ENCODE measurements around the gene SYT13.

The SYT13 gene

GRCh38 chr11:45232341-45233080 is 53.6 kb downstream of the SYT13 start:
- Histone ChIP-seq H3K36me3 (ENCODE audit: control insufficient read depth in 1 of 2, insufficient read depth in 2 of 2, low read depth in 1 of 2, low read length in 2 of 2) (peaks cover 0 to 5% of the 10 kb centered on the region in 2 experiments), H2BK12ac (ENCODE audit: low read length in 2 of 2) (no peak overlapping the region), H4K8ac (ENCODE audit: low read length) (no peak overlapping the region), H2BK15ac (ENCODE audit: low read depth, poor library complexity, severe bottlenecking) (no peak overlapping the region), H2AFZ (ENCODE audit: low read depth, low read length) (no peak overlapping the region), H3K18ac (ENCODE audit: low read depth in 1 of 2, low read length in 2 of 2) (no peak overlapping the region), H3K27ac (ENCODE audit: low read length, poor library complexity, severe bottlenecking) (no peak overlapping the region), H3K9me3 (ENCODE audit: control insufficient read depth, low read length) (no peaks in the 10 kb centered on the region), H2BK120ac (ENCODE audit: low read depth, low read length) (no peak overlapping the region), H3K79me1 (replicated peaks; ENCODE audit: low read length, poor library complexity, severe bottlenecking) (no peaks in the 10 kb centered on the region), H2BK5ac (ENCODE audit: low read depth, low read length, poor library complexity, severe bottlenecking) (no peak overlapping the region), H3K9ac (ENCODE audit: low read length) (no peak overlapping the region), H4K91ac (ENCODE audit: low read length) (no peak overlapping the region), H3K4me1 (ENCODE audit: control insufficient read depth, insufficient read depth, low read depth, low read length) (peaks cover 5% of the 10 kb centered on the region), H3K14ac (ENCODE audit: low read length in 2 of 2) (no peak overlapping the region), H2AK5ac (ENCODE audit: low read length, severe bottlenecking) (no peak overlapping the region), H3K4ac (ENCODE audit: low read depth in 1 of 2, low read length in 2 of 2) (no peak overlapping the region), H3K4me2 (ENCODE audit: low read length, poor library complexity, severe bottlenecking) (no peak overlapping the region), H3K23ac (ENCODE audit: low read length in 2 of 2) (no peak overlapping the region), H3K4me3 (ENCODE audit: insufficient read depth in 1 of 2, low read depth in 1 of 2, low read length in 2 of 2) (no peak overlapping the region), H3K27me3 (ENCODE audit: control insufficient read depth in 1 of 2, insufficient read depth in 1 of 2, low read length in 2 of 2) (peaks cover 19 to 26% of the 10 kb centered on the region in 2 experiments)
- DNase-seq: no peak
- WGBS: 81% methylated on average over 3 of the region's 5 CpGs

- Histone ChIP-seq H3K27me3 (ENCODE audit: control insufficient read depth in 1 of 2, insufficient read depth in 1 of 2, low read length in 2 of 2) (no peaks in the 10 kb centered on the region), H3K36me3 (ENCODE audit: control insufficient read depth in 1 of 2, insufficient read depth in 2 of 2, low read depth in 1 of 2, low read length in 2 of 2) (peaks cover 9 to 26% of the 10 kb centered on the region in 2 experiments), H3K23ac (ENCODE audit: low read length in 2 of 2) (no peak overlapping the region), H3K4ac (ENCODE audit: low read depth in 1 of 2, low read length in 2 of 2) (no peak overlapping the region), H3K27ac (ENCODE audit: low read length, poor library complexity, severe bottlenecking) (no peak overlapping the region), H2BK5ac (ENCODE audit: low read depth, low read length, poor library complexity, severe bottlenecking) (no peak overlapping the region), H2AFZ (ENCODE audit: low read depth, low read length) (no peak overlapping the region), H3K9me3 (ENCODE audit: control insufficient read depth, low read length) (no peaks in the 10 kb centered on the region), H3K18ac (ENCODE audit: low read depth in 1 of 2, low read length in 2 of 2) (no peak overlapping the region), H2BK120ac (ENCODE audit: low read depth, low read length) (no peak overlapping the region), H3K4me2 (ENCODE audit: low read length, poor library complexity, severe bottlenecking) (no peak overlapping the region), H3K14ac (ENCODE audit: low read length in 2 of 2) (no peak overlapping the region), H4K8ac (ENCODE audit: low read length) (no peak overlapping the region), H3K4me3 (ENCODE audit: insufficient read depth in 1 of 2, low read depth in 1 of 2, low read length in 2 of 2) (no peak overlapping the region), H4K91ac (ENCODE audit: low read length) (no peak overlapping the region), H3K9ac (ENCODE audit: low read length) (no peak overlapping the region), H3K4me1 (ENCODE audit: control insufficient read depth, insufficient read depth, low read depth, low read length) (peaks cover 5% of the 10 kb centered on the region), H3K79me1 (replicated peaks; ENCODE audit: low read length, poor library complexity, severe bottlenecking) (no peaks in the 10 kb centered on the region), H2AK5ac (ENCODE audit: low read length, severe bottlenecking) (no peak overlapping the region), H2BK15ac (ENCODE audit: low read depth, poor library complexity, severe bottlenecking) (no peak overlapping the region), H2BK12ac (ENCODE audit: low read length in 2 of 2) (no peak overlapping the region)
- 94% methylated on average over 5 of the region's 5 CpGs for WGBS
- DNase-seq: no peak
Observed at GRCh38 chr11:45229401-45230020, 56.6 kb downstream of the SYT13 start.

DNA sequence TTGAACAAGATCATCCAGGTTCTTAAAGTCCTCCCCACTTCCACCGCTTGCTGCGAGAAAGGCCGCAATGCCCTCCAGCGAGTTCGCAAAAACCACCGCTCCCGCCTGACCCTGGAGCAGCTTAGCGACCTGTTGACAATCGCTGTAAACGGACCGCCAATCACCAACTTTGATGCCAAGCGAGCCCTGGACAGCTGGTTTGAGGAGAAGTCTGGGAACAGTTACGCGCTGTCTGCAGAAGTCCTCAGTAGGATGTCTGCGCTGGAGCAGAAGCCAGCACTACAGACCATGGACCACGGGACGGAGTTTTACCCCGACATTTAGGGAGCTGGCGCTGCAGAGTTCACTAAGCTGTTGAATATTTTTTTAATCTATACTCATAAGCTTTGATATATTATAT is 58.3 kb downstream of the SYT13 start:
- Histone ChIP-seq H3K9me3 (ENCODE audit: control insufficient read depth, low read length) (no peaks in the 10 kb centered on the region), H4K8ac (ENCODE audit: low read length) (no peak overlapping the region), H3K27me3 (ENCODE audit: control insufficient read depth in 1 of 2, insufficient read depth in 1 of 2, low read length in 2 of 2) (no peaks in the 10 kb centered on the region), H4K91ac (ENCODE audit: low read length) (no peak overlapping the region), H2BK12ac (ENCODE audit: low read length in 2 of 2) (no peak overlapping the region), H3K18ac (ENCODE audit: low read depth in 1 of 2, low read length in 2 of 2) (no peak overlapping the region), H2BK5ac (ENCODE audit: low read depth, low read length, poor library complexity, severe bottlenecking) (no peak overlapping the region), H2AFZ (ENCODE audit: low read depth, low read length) (no peak overlapping the region), H3K36me3 (ENCODE audit: control insufficient read depth in 1 of 2, insufficient read depth in 2 of 2, low read depth in 1 of 2, low read length in 2 of 2) (peaks cover 9 to 28% of the 10 kb centered on the region in 2 experiments), H3K4me1 (ENCODE audit: control insufficient read depth, insufficient read depth, low read depth, low read length) (no peaks in the 10 kb centered on the region), H3K14ac (ENCODE audit: low read length in 2 of 2) (no peak overlapping the region), H3K27ac (ENCODE audit: low read length, poor library complexity, severe bottlenecking) (no peak overlapping the region), H3K23ac (ENCODE audit: low read length in 2 of 2) (no peak overlapping the region), H3K4me3 (ENCODE audit: insufficient read depth in 1 of 2, low read depth in 1 of 2, low read length in 2 of 2) (no peak overlapping the region), H2AK5ac (ENCODE audit: low read length, severe bottlenecking) (no peak overlapping the region), H3K79me1 (replicated peaks; ENCODE audit: low read length, poor library complexity, severe bottlenecking) (no peaks in the 10 kb centered on the region), H3K9ac (ENCODE audit: low read length) (no peak overlapping the region), H2BK15ac (ENCODE audit: low read depth, poor library complexity, severe bottlenecking) (no peak overlapping the region), H3K4ac (ENCODE audit: low read depth in 1 of 2, low read length in 2 of 2) (no peak overlapping the region), H3K4me2 (ENCODE audit: low read length, poor library complexity, severe bottlenecking) (no peak overlapping the region), H2BK120ac (ENCODE audit: low read depth, low read length) (no peak overlapping the region)
- DNase-seq: no peak
- 98% methylated on average over 14 of the region's 19 CpGs for WGBS

DNA sequence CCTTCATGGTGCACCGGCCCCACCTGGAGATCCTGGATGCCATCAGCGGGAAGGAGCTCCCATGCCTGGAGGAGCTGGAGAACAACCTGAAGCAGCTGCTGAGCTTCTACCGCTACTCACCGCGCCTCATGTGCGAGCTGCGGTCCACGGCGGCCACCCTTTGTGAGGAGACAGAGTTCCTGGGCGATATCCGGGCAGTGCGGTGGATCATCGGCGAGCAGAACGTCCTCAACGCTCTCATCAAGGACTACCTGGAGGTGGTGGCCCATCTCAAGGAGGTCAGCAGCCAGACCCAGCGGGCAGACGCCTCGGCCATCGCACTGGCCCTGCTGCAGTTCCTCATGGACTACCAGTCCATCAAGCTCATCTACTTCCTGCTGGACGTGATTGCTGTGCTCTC is 59.2 kb downstream of the SYT13 start:
- Histone ChIP-seq H4K91ac (ENCODE audit: low read length) (no peak overlapping the region), H3K27ac (ENCODE audit: low read length, poor library complexity, severe bottlenecking) (no peak overlapping the region), H2BK5ac (ENCODE audit: low read depth, low read length, poor library complexity, severe bottlenecking) (no peak overlapping the region), H3K9me3 (ENCODE audit: control insufficient read depth, low read length) (no peaks in the 10 kb centered on the region), H3K27me3 (ENCODE audit: control insufficient read depth in 1 of 2, insufficient read depth in 1 of 2, low read length in 2 of 2) (no peaks in the 10 kb centered on the region), H3K18ac (ENCODE audit: low read depth in 1 of 2, low read length in 2 of 2) (no peak overlapping the region), H2BK120ac (ENCODE audit: low read depth, low read length) (no peak overlapping the region), H3K4ac (ENCODE audit: low read depth in 1 of 2, low read length in 2 of 2) (no peak overlapping the region), H2AK5ac (ENCODE audit: low read length, severe bottlenecking) (no peak overlapping the region), H3K23ac (ENCODE audit: low read length in 2 of 2) (no peak overlapping the region), H3K4me1 (ENCODE audit: control insufficient read depth, insufficient read depth, low read depth, low read length) (no peaks in the 10 kb centered on the region), H3K79me1 (replicated peaks; ENCODE audit: low read length, poor library complexity, severe bottlenecking) (no peaks in the 10 kb centered on the region), H2BK12ac (ENCODE audit: low read length in 2 of 2) (no peak overlapping the region), H3K4me3 (ENCODE audit: insufficient read depth in 1 of 2, low read depth in 1 of 2, low read length in 2 of 2) (no peak overlapping the region), H2BK15ac (ENCODE audit: low read depth, poor library complexity, severe bottlenecking) (no peak overlapping the region), H3K36me3 (ENCODE audit: control insufficient read depth in 1 of 2, insufficient read depth in 2 of 2, low read depth in 1 of 2, low read length in 2 of 2) (peaks cover 9 to 28% of the 10 kb centered on the region in 2 experiments), H4K8ac (ENCODE audit: low read length) (no peak overlapping the region), H2AFZ (ENCODE audit: low read depth, low read length) (no peak overlapping the region), H3K14ac (ENCODE audit: low read length in 2 of 2) (no peak overlapping the region), H3K4me2 (ENCODE audit: low read length, poor library complexity, severe bottlenecking) (no peak overlapping the region), H3K9ac (ENCODE audit: low read length) (no peak overlapping the region)
- WGBS: 95% methylated on average over 21 of the region's 21 CpGs
- DNase-seq: no peak

All from mesenchymal stem cell (in vitro differentiated cells and primary cell).